GM12891 (cell line): ENCODE measurements around the gene PARD3.

ENCODE experiments used
- PAX5 ChIP-seq: IDR thresholded peaks from 2 replicates; pipeline ENCODE4 v1.6.1; 2011; ENCODE audit warnings: low read length, moderate library complexity, mild to moderate bottlenecking; ENCODE audit not compliant: insufficient read depth, severe bottlenecking
- POLR2A ChIP-seq: IDR thresholded peaks from 2 replicates; pipeline ENCODE4 v1.6.1; 2011; ENCODE audit warnings: low read depth, low read length, control low read depth
- POLR2AphosphoS5 ChIP-seq: IDR thresholded peaks from 2 replicates; pipeline ENCODE4 v1.6.1; 2011; ENCODE audit warnings: low read depth, low read length, control low read depth
- POU2F2 ChIP-seq: IDR thresholded peaks from 2 replicates; pipeline ENCODE4 v1.6.1; 2011; ENCODE audit warnings: low read depth, mild to moderate bottlenecking, control low read depth, low read length, moderate library complexity
- SPI1 ChIP-seq: IDR thresholded peaks from 2 replicates; pipeline ENCODE4 v1.6.1; 2011; ENCODE audit warnings: low read depth, low read length, control low read depth
- TAF1 ChIP-seq: IDR thresholded peaks from 2 replicates; pipeline ENCODE4 v1.6.1; 2011; ENCODE audit warnings: low read depth, low read length, control low read depth

DNA sequence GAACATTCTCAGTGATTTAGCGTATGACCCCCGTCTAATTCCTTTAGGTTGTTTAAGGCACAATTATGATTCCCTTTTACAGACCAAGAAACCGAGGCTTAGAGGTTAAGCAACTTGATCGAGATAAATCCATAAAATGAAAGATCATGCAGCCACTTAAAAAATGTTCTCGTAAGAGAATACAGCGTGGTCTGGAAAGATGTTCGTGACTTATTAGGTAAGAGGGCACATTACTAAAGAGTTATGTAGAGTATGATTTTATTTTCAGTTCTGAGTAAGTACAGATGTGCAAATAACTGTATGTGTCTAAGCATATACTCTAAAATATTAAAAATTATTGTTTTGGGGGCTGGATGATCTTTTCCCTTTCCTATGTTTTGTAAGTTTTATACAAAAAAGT, 575.1 kb downstream of the PARD3 start:
- TF ChIP-seq SPI1, result no peak
- TF ChIP-seq POLR2AphosphoS5, result no peak
- TF ChIP-seq POLR2A, result no peak
- no peak for TF ChIP-seq TAF1
- no peak for TF ChIP-seq POU2F2
- no peak for TF ChIP-seq PAX5
